Measurements from ENCODE around the gene PRPF40B. TPM values are rescaled to one million over a fixed set of nuclear protein-coding genes. Genes with fewer than 3 reads are reported as not detected.

Gene PRPF40B
- total and polyA plus RNA-seq, 9 of the 15 experiments (the other 6 are each of a cell fraction or from before 2014, with no cell fraction given), result 0.55 to 10.6 (median 4.8) TPM

- TF ChIP-seq RBFOX2 (IDR thresholded peaks at IDR 0.05; ENCODE audit: low read depth, low read length), result no peak
- TF ChIP-seq IRF2 (CRISPR knock-in tag; IDR thresholded peaks at IDR 0.05), result no peak
- TF ChIP-seq ZNF12 (CRISPR knock-in tag; IDR thresholded peaks at IDR 0.05), result no peak
Observed at GRCh38 chr12:49632986-49633702, 9.8 kb downstream of the PRPF40B start (continued).

- intact Hi-C loops (cut with micrococcal nuclease), result no loop called here
- no peaks in the 10 kb centered on the region; a peak in 1 of 5 replicates for H3K27me3 ChIP-seq (ENCODE audit: control insufficient read depth in 2 of 2, insufficient read depth in 2 of 2, low read length in 2 of 2)
- peaks cover 3 to 11% of the 10 kb centered on the region in 2 experiments; a peak in 3 of 5 replicates for H3K4me1 ChIP-seq (replicated peaks in 1 of 2; ENCODE audit: control insufficient read depth in 2 of 2, insufficient read depth in 2 of 2, low read length in 2 of 2)
- H3K9me1 ChIP-seq (ENCODE audit: control insufficient read depth, insufficient read depth, low read length), result no peaks in the 10 kb centered on the region
- H3K9ac ChIP-seq (ENCODE audit: insufficient read depth in 1 of 2, low read depth in 2 of 2, low read length in 2 of 2), result 0 out of 4 replicates have a peak overlapping the region, but pooled peaks of 1 of the 2 experiments have one; percentile 29
- no peak overlapping the region for H3K4me3 ChIP-seq
- ATAC-seq (no peak), DNase-seq (ENCODE audit: extremely low read depth in 1 of 4, low spot score in 3 of 4) (no peak), FAIRE-seq (no peak)
- no TSS peak for BruUV-seq (replicated peaks)
- ChIA-PET POLR2A (interaction anchor here (0.6 kb wide), 2 partner anchors 82 to 220 kb away, joined by 3 read pairs; no protein-coding TSS in a partner anchor), CTCF (ENCODE audit: low intra/inter-chr PET ratio) (no interaction called here)
- WGBS (ENCODE audit: insufficient coverage, low coverage, missing lambda C conversion rate), result 41% methylated on average over 2 of the region's 2 CpGs
- H4K20me1 ChIP-seq (replicated peaks; ENCODE audit: control insufficient read depth, insufficient read depth, low read length), result no peaks in the 10 kb centered on the region
- TF ChIP-seq C11orf30 (IDR thresholded peaks at IDR 0.05; ENCODE audit: low read depth) (no peak), ZNF444 (CRISPR knock-in tag; IDR thresholded peaks at IDR 0.05) (no peak), TBP (optimal IDR thresholded peaks at IDR 0.05; ENCODE audit: low read depth, low read length) (no peak), SETDB1 (IDR thresholded peaks at IDR 0.05; ENCODE audit: low read length) (no peak), POLR2G (IDR thresholded peaks at IDR 0.05; ENCODE audit: low read depth, low read length) (0 out of 2 replicates have a peak, but pooled peaks have one; percentile 27), ZNF277 (CRISPR knock-in tag; IDR thresholded peaks at IDR 0.05; ENCODE audit: borderline replicate concordance) (no peak), MTA2 (IDR thresholded peaks at IDR 0.05; ENCODE audit: low read depth) (no peak), ZSCAN29 (IDR thresholded peaks at IDR 0.05) (no peak), ZNF766 (CRISPR knock-in tag; conservative IDR thresholded peaks at IDR 0.05) (no peak)
- no peaks in the 10 kb centered on the region for H3K36me3 ChIP-seq (ENCODE audit: control insufficient read depth, insufficient read depth, low read length)
- H3K79me2 ChIP-seq (ENCODE audit: control insufficient read depth, insufficient read depth, low read length), result no peaks in the 10 kb centered on the region
- H3K9me3 ChIP-seq (replicated peaks; ENCODE audit: control insufficient read depth, insufficient read depth, low read depth, low read length), result no peaks in the 10 kb centered on the region
- no peak overlapping the region for H2AFZ ChIP-seq (ENCODE audit: low read depth, low read length)
- in situ Hi-C loops (cut with MboI), result no loop called here
- H3K27ac ChIP-seq (ENCODE audit: extremely low read depth, low read depth, low read length), result no peak overlapping the region
- no peak overlapping the region for H3K4me2 ChIP-seq (ENCODE audit: insufficient read depth, low read length)
Observed at GRCh38 chr12:49633703-49634345, 10.5 kb downstream of the PRPF40B start.

Data from K562 (cell line).